Left lung (tissue), 10 donors: ENCODE data around the gene SAPCD2. TPM values are rescaled to one million over a fixed set of nuclear protein-coding genes. Genes with fewer than 3 reads are reported as not detected.

Experiments
- ATAC-seq: fragments of 200-7000 bp; cut with Tn5 transposase; one replicate; pipeline ENCODE4 v1.9.1; 2020; ENCODE audit warnings: moderate library complexity
- DNase-seq, 4 donors: peaks; one replicate each; pipeline ENCODE4 v3.0.0-alpha.2; 2013 to 2020
- H3K27ac ChIP-seq, 2 donors: fragments of 200-600 bp; sonication (generic) in 1 of 2; one replicate each; pipeline versions ENCODE4 v1.5.0 to v1.8.0; 2020 to 2021
- H3K27me3 ChIP-seq, 2 donors: fragments of 200-600 bp; sonication (generic) in 1 of 2; one replicate each; pipeline versions ENCODE4 v1.5.0 to v1.8.0; 2020 to 2021
- H3K36me3 ChIP-seq, 2 donors: fragments of 200-600 bp; sonication (generic) in 1 of 2; one replicate each; pipeline versions ENCODE4 v1.5.0 to v1.8.0; 2020 to 2021
- H3K4me1 ChIP-seq, 2 donors: fragments of 200-600 bp; one replicate each; pipeline ENCODE4 v1.8.0; 2021
- H3K4me3 ChIP-seq, 2 donors: fragments of 200-600 bp; sonication (generic) in 1 of 2; one replicate each; pipeline versions ENCODE4 v1.5.0 to v1.8.0; 2020 to 2021; ENCODE audit warnings: mild to moderate bottlenecking in 1 of 2
- H3K9me3 ChIP-seq, 2 donors: fragments of 200-600 bp; sonication (generic) in 1 of 2; one replicate each; pipeline versions ENCODE4 v1.5.0 to v1.8.0; 2020 to 2021
- intact Hi-C, 2 donors: fragments of 100-400 bp; cut with DNase I; formaldehyde crosslinking; loops; one replicate each; pipeline versions ENCODE4 v1.11.2 to v1.14.2; 2022
- polyA plus RNA-seq, 6 donors: library from polyadenylated mRNA; unstranded; fragments of 120-200 nt; gene quantifications; one replicate each; pipeline ENCODE4 v1.2.1, GENCODE V29; 2013; ENCODE audit not compliant: insufficient read length in 6 of 6
- total RNA-seq, 2 donors: library from RNA; stranded (reverse); fragmentation: NEBNext Ultra II Directional; extraction: Animal tissue kit (Norgen Biotek cat#: 25700); gene quantifications; one replicate each; pipeline ENCODE4 v1.2.1, GENCODE V29; 2021
- TF ChIP-seq, protein P1 (sequence below), 2 donors: fragments of 200-600 bp; sonication (generic) in 1 of 2; IDR thresholded peaks; one replicate each; pipeline versions ENCODE4 v1.5.0 to v1.8.0; 2021; ENCODE audit warnings: antibody characterized with exemption in 2 of 2
- donor health status: DM: no; HTN: yes; CAD: no.
- donor health status: DM: no; HTN: no; CAD: no.

SAPCD2 gene
- total and polyA plus RNA-seq, 8 donors = 2.7 to 15.1 (median 9.1) TPM

DNA sequence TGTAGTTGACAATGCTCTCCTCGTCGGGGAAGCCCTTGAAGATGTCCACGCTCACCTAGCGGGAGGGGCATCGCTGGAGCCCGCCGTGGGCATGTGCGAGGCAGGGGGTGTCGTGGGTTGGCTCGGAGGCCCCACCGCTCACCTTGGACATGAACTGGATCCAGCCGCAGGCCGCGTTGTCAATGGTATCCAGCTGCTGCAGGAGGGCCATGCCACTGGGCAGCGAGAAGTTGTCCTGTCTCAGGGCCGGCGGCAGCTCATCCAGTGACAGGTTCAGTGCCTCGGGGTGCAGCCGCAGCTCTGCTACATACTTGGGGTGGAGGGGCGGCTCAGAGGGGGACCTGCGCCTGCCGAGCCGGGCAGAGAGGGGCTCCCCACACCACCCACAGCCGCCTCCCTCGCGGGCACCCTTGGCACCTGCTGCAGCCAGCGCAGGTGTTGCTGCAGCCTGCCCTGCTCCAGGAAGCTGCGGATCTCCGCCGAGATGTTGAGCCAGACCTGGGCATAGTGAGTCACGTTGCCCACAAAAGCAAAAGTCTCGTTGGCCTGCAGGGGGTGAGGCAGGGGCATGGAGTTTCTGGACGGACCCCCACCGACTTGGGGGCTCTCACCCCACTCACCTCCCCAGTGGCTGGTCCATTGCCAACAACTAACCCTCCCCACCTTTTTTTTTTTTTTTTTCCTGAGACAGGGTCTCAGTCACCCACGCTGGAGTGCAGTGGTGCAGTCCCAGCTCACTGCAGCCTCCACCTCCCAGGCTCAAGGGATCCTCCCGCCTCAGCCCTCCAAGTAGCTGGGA lies 51.4 kb downstream of the SAPCD2 start:
- Histone ChIP-seq H3K9me3 (no peaks in the 10 kb centered on the region), H3K4me3 (no peak overlapping the region), H3K4me1 (no peaks in the 10 kb centered on the region), H3K36me3 (peaks cover 0 to 56% of the 10 kb centered on the region in 2 donors), H3K27me3 (no peaks in the 10 kb centered on the region), H3K27ac (no peak overlapping the region)
- DNase-seq (no peak), ATAC-seq (no peak)
- intact Hi-C loops = no loop called here
- TF ChIP-seq, protein P1, sequence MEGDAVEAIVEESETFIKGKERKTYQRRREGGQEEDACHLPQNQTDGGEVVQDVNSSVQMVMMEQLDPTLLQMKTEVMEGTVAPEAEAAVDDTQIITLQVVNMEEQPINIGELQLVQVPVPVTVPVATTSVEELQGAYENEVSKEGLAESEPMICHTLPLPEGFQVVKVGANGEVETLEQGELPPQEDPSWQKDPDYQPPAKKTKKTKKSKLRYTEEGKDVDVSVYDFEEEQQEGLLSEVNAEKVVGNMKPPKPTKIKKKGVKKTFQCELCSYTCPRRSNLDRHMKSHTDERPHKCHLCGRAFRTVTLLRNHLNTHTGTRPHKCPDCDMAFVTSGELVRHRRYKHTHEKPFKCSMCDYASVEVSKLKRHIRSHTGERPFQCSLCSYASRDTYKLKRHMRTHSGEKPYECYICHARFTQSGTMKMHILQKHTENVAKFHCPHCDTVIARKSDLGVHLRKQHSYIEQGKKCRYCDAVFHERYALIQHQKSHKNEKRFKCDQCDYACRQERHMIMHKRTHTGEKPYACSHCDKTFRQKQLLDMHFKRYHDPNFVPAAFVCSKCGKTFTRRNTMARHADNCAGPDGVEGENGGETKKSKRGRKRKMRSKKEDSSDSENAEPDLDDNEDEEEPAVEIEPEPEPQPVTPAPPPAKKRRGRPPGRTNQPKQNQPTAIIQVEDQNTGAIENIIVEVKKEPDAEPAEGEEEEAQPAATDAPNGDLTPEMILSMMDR (IDR thresholded peaks at IDR 0.05) = no peak

DNA sequence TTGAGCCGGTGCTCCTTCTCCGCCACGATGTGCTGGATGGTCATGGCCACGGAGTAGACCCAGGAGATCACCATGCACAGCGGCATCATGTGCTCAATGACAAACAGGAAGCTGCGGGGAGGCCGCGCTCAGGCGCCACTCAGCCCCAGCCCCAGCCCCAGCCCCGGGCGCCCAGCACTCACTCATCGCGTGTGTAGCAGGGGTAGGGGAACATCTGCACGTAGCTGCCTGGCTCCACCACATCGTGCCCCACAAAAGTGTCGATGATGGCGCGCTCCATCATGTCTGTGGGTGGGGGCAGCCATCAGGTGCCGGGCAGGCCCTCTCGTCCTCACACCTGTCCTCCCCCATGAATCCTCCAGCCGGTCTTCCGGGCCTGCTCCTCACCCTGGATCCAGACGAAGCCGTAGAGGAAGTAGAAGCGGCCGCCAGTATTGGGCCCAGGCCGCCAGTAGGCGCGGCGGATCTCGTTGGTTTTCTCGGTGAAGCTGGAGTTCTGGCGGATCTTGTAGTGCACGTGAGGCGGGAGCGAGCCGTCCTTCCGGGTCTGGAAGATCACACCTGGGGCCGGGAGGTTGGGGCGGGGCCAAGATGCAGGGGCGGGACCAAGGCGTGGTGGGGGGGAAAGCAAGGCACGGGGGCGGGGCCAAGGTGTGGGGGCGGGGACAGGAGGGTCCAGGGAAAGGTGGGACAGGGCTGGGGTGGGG lies 52.4 kb downstream of the SAPCD2 start:
- DNase-seq = no peak
- Histone ChIP-seq H3K9me3 (no peaks in the 10 kb centered on the region), H3K4me1 (no peaks in the 10 kb centered on the region), H3K27ac (no peak overlapping the region), H3K4me3 (no peak overlapping the region), H3K27me3 (no peaks in the 10 kb centered on the region), H3K36me3 (peaks cover 0 to 66% of the 10 kb centered on the region in 2 donors)
- TF ChIP-seq, protein P1 (IDR thresholded peaks at IDR 0.05) = no peak
- intact Hi-C loops = no loop called here
- no peak for ATAC-seq

DNA sequence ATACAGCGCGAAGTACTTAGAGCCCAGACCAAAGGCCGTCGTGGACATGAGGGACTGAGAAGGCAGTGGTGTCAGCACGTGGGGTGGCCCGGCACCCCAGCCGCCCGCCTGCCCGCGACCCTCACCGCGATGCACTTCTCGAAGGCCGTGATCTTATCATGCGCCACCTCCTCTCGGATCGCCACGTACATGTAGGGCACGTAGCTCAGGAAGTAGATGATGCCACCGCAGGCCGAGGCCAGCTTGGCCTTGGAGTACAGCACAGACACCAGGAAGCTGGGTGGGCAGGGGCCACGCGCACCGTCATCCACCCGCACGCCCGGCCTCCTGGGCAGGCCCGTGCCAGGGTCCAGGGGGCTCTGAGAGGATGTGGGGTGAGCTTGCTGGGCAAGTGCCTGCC lies 53.3 kb downstream of the SAPCD2 start:
- no peak overlapping the region for H3K4me3 ChIP-seq
- DNase-seq = no peak
- intact Hi-C loops = no loop called here
- no peak for ATAC-seq
- H3K36me3 ChIP-seq = peaks cover 0 to 75% of the 10 kb centered on the region in 2 donors
- H3K9me3 ChIP-seq = no peaks in the 10 kb centered on the region
- no peak overlapping the region for H3K27ac ChIP-seq
- no peaks in the 10 kb centered on the region for H3K4me1 ChIP-seq
- TF ChIP-seq, protein P1 (IDR thresholded peaks at IDR 0.05) = no peak
- no peaks in the 10 kb centered on the region for H3K27me3 ChIP-seq

DNA sequence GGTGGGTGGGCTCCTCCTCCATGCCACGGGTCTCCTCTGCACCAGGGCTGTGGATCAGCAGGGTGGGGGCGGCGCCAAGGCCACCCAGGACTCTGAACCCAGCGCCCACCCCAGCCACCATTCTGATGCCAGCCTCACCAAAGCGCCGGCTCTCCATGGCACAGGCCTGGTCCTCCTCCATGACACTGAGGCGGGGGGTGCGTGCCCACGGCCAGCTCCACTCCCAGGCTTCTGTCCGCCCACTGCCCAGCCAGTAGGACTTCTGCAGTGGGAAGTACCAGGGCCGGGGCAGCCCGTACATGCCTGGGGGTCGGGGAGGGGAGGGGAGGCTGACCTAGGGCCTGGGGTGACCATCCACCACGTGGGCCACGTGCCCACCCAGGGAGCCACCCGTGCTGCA lies 53.9 kb downstream of the SAPCD2 start:
- DNase-seq (no peak), ATAC-seq (no peak)
- TF ChIP-seq, protein P1 (IDR thresholded peaks at IDR 0.05) = no peak
- Histone ChIP-seq H3K9me3 (no peaks in the 10 kb centered on the region), H3K27ac (no peak overlapping the region), H3K4me1 (no peaks in the 10 kb centered on the region), H3K36me3 (peaks cover 0 to 81% of the 10 kb centered on the region in 2 donors), H3K4me3 (no peak overlapping the region), H3K27me3 (no peaks in the 10 kb centered on the region)
- intact Hi-C loops = no loop called here

DNA sequence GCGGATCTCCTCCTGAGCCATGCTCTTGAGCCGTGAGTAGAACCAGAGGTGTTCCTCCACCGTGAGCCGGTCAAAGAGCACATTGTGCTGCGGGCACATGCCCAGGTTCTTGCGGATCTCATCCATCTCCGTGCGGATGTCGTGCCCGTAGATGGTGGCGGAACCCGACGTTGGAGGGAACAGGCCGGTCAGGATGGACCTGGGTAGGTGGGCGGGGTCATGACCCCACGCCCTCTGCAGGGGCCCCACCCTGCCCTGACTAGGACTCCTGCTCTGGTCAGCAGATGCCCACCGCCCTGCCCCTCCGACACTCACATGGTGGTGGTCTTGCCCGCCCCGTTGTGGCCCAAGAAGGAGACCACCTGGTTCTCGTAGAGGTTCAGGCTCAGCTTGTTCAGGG lies 54.4 kb downstream of the SAPCD2 start:
- Histone ChIP-seq H3K27me3 (no peaks in the 10 kb centered on the region), H3K9me3 (no peaks in the 10 kb centered on the region), H3K4me1 (no peaks in the 10 kb centered on the region), H3K36me3 (peaks cover 0 to 80% of the 10 kb centered on the region in 2 donors), H3K27ac (no peak overlapping the region), H3K4me3 (no peak overlapping the region)
- ATAC-seq (no peak), DNase-seq (no peak)
- TF ChIP-seq, protein P1 (IDR thresholded peaks at IDR 0.05) = no peak
- intact Hi-C loops = no loop called here
